Gastroesophageal sphincter (tissue), 4 donors: ENCODE data around the gene B4GALT5. TPM values are rescaled to one million over a fixed set of nuclear protein-coding genes. Genes with fewer than 3 reads are reported as not detected.

Source experiments
- ATAC-seq: fragments of 150-250 bp; one replicate; pipeline ENCODE4 v1.9.1; 2016; ENCODE audit warnings: mild to moderate bottlenecking, moderate library complexity
- H3K27ac ChIP-seq, 4 donors: fragments of 200-600 bp; sonication (generic) in 3 of 4; 1 replicate in 3 of 4; 2 replicates in 1 of 4; pipeline ENCODE4 v1.5.1; 2016 to 2019
- H3K27me3 ChIP-seq: fragments of 200-600 bp; sonication (generic); one replicate; pipeline ENCODE4 v1.5.1; 2019
- H3K36me3 ChIP-seq, 2 donors: fragments of 200-600 bp; sonication (generic); one replicate each; pipeline ENCODE4 v1.5.1; 2019; ENCODE audit warnings: control low read depth in 1 of 2
- H3K4me1 ChIP-seq, 3 donors: fragments of 200-600 bp; sonication (generic); 1 replicate in 2 of 3; 2 replicates in 1 of 3; pipeline ENCODE4 v1.5.1; 2016 to 2019; ENCODE audit warnings: control low read depth in 2 of 3
- H3K4me3 ChIP-seq, 2 donors: fragments of 200-600 bp; sonication (generic); one replicate each; pipeline ENCODE4 v1.5.1; 2019; ENCODE audit warnings: mild to moderate bottlenecking in 1 of 2, moderate library complexity in 1 of 2
- H3K9me3 ChIP-seq, 3 donors: fragments of 200-600 bp; sonication (generic); one replicate each; pipeline ENCODE4 v1.5.1; 2017 to 2019; ENCODE audit warnings: control low read depth in 2 of 3
- EP300 ChIP-seq: sonication (generic); formaldehyde crosslinking; IDR thresholded peaks from one replicate; pipeline ENCODE4 v1.6.1; 2017; ENCODE audit warnings: antibody characterized with exemption, mild to moderate bottlenecking
- POLR2A ChIP-seq, 2 donors: fragments of 450-650 bp; IDR thresholded peaks; one replicate each; pipeline ENCODE4 v1.6.1; 2017; ENCODE audit warnings: antibody characterized with exemption in 2 of 2, mild to moderate bottlenecking in 2 of 2, moderate library complexity in 1 of 2
- POLR2AphosphoS5 ChIP-seq: sonication (generic); formaldehyde crosslinking; IDR thresholded peaks from one replicate; pipeline ENCODE4 v1.6.1; 2017; ENCODE audit warnings: antibody characterized with exemption
- WGBS, 2 donors: methylation state at CpG; one replicate each; pipeline ENCODE4 v1.1.5; 2018; ENCODE audit warnings: low coverage in 1 of 2; 5-methylcytosine and 5-hydroxymethylcytosine counted together
- total RNA-seq, 4 donors: library from RNA; depleted of rRNA; stranded (reverse); fragments of >200 nt; gene quantifications; one replicate each; pipeline ENCODE4 v1.1.0, GENCODE V29; 2016
- TF ChIP-seq, protein P1 (sequence below), 4 experiments: fragments of 200-600 bp in 2 of 4; fragments of 450-650 bp in 2 of 4; sonication (generic) in 1 of 4; IDR thresholded peaks; one replicate each; pipeline ENCODE4 v1.5.1; 2017 to 2019; ENCODE audit warnings: antibody characterized with exemption in 4 of 4, mild to moderate bottlenecking in 2 of 4, moderate library complexity in 2 of 4

Gene B4GALT5
- total RNA-seq, 4 donors from 2014 or later = 20.2 to 35.6 (median 28.8) TPM

DNA sequence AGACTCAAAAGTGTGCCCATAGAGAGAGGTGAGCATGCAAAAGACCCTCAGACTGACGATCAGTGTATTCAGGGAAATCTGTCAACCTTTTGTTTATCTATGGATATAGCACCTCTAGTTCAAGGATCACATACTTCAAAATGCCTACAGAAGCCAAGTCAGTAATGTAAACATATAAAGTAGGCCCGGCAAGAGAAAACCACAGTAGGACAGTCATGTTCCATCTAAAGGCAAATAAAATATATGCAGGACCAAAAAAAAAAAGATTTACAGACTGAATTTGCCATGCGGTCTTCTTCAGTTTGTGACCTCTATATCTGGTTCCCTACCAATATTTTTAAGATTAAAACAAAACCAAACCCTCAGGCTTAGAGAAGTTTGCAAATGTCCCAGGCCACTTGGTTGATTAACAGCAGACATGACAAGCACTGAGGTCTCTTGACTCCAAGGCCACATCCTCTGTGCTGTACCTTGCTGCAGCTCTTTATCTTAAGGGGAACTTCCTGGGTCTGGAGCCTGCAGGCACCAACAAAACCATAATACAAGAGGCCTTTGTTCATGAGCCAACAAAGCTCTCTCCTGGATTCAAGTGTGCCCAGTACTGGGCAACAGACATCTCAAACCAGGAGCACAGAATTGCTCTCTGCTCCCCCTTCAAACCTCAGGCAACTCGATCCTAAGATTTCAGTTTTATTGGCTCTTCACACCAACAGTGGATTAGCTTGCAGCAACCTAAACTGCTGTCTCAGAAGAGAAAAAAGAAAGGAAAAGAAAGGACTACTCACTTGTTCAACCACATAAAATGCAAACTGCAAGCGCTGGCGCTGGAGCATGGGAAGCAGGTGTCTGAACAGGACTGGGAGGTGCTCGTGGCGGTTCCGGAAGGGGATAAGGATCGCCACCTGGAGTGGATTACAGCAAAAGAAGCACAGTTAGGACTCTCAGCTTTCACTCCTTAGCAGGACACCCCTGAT lies 71.7 kb downstream of the B4GALT5 start:
- no peak for ATAC-seq
- TF ChIP-seq POLR2AphosphoS5 (no peak), EP300 (no peak), POLR2A (IDR thresholded peaks at IDR 0.05) (no peak)
- TF ChIP-seq, protein P1, sequence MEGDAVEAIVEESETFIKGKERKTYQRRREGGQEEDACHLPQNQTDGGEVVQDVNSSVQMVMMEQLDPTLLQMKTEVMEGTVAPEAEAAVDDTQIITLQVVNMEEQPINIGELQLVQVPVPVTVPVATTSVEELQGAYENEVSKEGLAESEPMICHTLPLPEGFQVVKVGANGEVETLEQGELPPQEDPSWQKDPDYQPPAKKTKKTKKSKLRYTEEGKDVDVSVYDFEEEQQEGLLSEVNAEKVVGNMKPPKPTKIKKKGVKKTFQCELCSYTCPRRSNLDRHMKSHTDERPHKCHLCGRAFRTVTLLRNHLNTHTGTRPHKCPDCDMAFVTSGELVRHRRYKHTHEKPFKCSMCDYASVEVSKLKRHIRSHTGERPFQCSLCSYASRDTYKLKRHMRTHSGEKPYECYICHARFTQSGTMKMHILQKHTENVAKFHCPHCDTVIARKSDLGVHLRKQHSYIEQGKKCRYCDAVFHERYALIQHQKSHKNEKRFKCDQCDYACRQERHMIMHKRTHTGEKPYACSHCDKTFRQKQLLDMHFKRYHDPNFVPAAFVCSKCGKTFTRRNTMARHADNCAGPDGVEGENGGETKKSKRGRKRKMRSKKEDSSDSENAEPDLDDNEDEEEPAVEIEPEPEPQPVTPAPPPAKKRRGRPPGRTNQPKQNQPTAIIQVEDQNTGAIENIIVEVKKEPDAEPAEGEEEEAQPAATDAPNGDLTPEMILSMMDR (IDR thresholded peaks at IDR 0.05) = no peak
- Histone ChIP-seq H3K9me3 (no peaks in the 10 kb centered on the region), H3K36me3 (peaks cover 6 to 99% of the 10 kb centered on the region in 2 donors), H3K27me3 (no peaks in the 10 kb centered on the region), H3K27ac (no peak overlapping the region), H3K4me3 (no peak overlapping the region), H3K4me1 (no peaks in the 10 kb centered on the region)
- WGBS, 2 donors = 58 to 74% methylated on average over 6 to 10 of the region's 10 CpGs

DNA sequence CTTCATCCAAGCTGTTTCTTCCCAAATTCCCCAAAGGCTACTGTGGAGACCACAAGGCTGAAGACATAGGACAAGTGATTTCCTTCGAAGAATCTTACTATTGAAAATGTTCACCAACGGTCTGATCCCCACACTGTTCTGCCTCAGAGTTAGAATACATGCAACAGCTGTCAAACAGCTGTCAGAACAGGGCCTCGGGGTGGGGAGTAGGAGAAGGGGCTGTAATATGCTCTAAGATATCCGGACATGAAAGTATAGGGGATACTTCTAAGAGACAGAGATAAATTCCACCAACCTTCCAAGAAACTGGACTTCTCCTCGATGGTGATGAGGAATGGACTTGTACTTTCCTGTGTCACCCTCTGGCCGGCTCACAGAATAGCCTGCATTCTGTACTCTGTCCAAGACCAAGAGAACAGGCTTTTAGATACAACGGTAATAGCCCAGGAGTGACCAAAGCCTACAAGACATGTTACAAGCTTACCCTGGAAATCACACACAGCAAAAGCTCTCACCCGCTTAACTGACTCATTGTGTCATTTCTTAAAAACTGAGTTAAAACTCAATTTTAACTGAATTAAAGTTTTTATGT lies 76.5 kb downstream of the B4GALT5 start:
- Histone ChIP-seq H3K4me1 (no peaks in the 10 kb centered on the region), H3K9me3 (no peaks in the 10 kb centered on the region), H3K27me3 (no peaks in the 10 kb centered on the region), H3K4me3 (no peak overlapping the region), H3K36me3 (peaks cover 0 to 84% of the 10 kb centered on the region in 2 donors), H3K27ac (no peak overlapping the region)
- WGBS, 2 donors = 51 to 58% methylated on average over 5 to 7 of the region's 8 CpGs
- ATAC-seq = no peak
- TF ChIP-seq, protein P1 (IDR thresholded peaks at IDR 0.05) = no peak
- TF ChIP-seq POLR2A (IDR thresholded peaks at IDR 0.05) (no peak), EP300 (no peak), POLR2AphosphoS5 (no peak)

DNA sequence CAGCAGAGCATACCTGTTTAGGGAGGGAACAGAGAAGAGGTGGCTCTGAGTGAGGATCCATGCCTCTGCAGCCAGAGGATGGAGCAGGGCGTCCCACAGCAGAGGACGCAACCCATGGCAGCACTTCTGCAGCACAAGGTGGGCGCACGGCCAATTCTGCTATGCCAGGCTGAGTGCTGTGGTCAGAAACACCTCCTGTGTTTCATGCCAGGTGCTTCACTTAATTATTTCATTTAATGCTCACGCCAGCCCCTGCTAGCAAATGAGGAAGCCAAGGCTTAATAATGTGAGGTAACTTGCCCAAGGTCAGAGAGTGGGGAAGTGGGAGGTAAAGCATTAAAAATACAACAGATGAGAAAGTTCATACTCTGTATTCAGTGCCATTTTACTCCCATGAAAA lies 77.2 kb downstream of the B4GALT5 start:
- Histone ChIP-seq H3K36me3 (peaks cover 0 to 77% of the 10 kb centered on the region in 2 donors), H3K27ac (peak overlapping the region in 1 of 4 donors; percentile 37), H3K4me3 (no peak overlapping the region), H3K27me3 (no peaks in the 10 kb centered on the region), H3K9me3 (no peaks in the 10 kb centered on the region), H3K4me1 (peaks cover 0 to 4% (median 0%) of the 10 kb centered on the region in 3 donors)
- TF ChIP-seq EP300 (no peak), POLR2AphosphoS5 (no peak), POLR2A (IDR thresholded peaks at IDR 0.05) (no peak)
- TF ChIP-seq, protein P1 (IDR thresholded peaks at IDR 0.05) = no peak
- no peak for ATAC-seq
- WGBS, 2 donors = 70 to 87% methylated on average over 3 to 4 of the region's 5 CpGs

DNA sequence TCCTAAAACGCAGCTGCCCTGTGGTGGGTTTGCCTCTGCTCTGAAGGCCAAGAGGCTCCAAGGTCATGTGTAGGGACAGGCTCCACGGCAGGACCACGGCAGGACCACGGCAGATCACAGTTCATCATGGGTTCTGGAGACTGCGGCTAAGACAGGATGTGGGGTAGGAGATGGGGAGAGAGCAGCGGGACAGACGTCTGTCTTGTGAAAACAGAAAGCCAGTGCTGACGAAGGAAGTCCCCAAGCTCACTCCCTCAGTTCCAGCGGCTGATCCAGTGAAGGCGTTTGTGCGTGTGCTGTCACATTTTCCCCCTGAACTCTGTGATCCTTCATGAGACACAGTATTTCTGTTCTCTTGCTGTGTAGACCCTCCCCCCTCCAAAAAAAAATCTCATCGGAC lies 77.8 kb downstream of the B4GALT5 start:
- peaks cover 0 to 71% of the 10 kb centered on the region in 2 donors for H3K36me3 ChIP-seq

DNA sequence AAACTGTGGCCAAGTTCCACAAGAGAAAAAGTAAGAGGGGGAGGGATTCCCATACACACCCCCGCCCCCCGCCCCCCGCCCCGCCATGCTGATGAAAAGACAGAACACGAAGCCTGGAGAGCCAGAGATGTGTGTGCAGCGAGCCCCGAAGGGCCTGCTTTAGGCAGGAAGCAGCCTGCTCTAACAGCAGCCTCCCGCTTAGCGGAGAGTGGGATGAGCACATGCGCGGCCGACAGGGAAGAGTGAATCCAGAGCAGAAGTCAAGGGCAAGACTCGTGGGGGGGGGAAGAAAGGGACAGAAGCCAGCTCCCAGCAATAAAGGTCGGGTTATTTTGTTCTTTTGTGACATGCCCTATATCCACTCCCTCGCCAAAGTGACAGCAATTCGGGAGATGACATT lies 78.5 kb downstream of the B4GALT5 start:
- H3K27ac ChIP-seq = peak overlapping the region in 3 of 4 donors; percentile 3 to 43 (median 31)
- WGBS, 2 donors = 30 to 76% methylated on average over 3 to 9 of the region's 16 CpGs

More for the DNA sequence above, 77.8 kb downstream of the B4GALT5 start:
- Histone ChIP-seq H3K27ac (peak overlapping the region in 2 of 4 donors; percentile 31 to 37), H3K4me1 (peaks cover 0 to 10% (median 3%) of the 10 kb centered on the region in 3 donors), H3K27me3 (no peaks in the 10 kb centered on the region), H3K4me3 (no peak overlapping the region), H3K9me3 (no peaks in the 10 kb centered on the region)
- ATAC-seq = no peak
- TF ChIP-seq EP300 (no peak), POLR2AphosphoS5 (no peak)
- WGBS, 2 donors = 63 to 87% methylated on average over 6 of the region's 12 CpGs

More for the DNA sequence above, 78.5 kb downstream of the B4GALT5 start:
- peaks cover 0 to 64% of the 10 kb centered on the region in 2 donors for H3K36me3 ChIP-seq
- no peaks in the 10 kb centered on the region for H3K27me3 ChIP-seq
- peaks cover 0 to 15% (median 3%) of the 10 kb centered on the region in 3 donors for H3K4me1 ChIP-seq
- H3K4me3 ChIP-seq = no peak overlapping the region
- H3K9me3 ChIP-seq = no peaks in the 10 kb centered on the region
- TF ChIP-seq, protein P1 (IDR thresholded peaks at IDR 0.05) = no peak
- TF ChIP-seq POLR2A (IDR thresholded peaks at IDR 0.05) (no peak), POLR2AphosphoS5 (no peak), EP300 (no peak)
- ATAC-seq = no peak
